HS-5 (cell line): ENCODE measurements around the gene SLC24A4.
A peak's percentile ranks its signal among the peaks of the same experiment; 100 is the strongest.

Experiments used
- DNase-seq: peaks from one replicate; pipeline ENCODE4 v3.0.0-alpha.2; 2012; ENCODE audit warnings: low read depth

SLC24A4 gene

DNA sequence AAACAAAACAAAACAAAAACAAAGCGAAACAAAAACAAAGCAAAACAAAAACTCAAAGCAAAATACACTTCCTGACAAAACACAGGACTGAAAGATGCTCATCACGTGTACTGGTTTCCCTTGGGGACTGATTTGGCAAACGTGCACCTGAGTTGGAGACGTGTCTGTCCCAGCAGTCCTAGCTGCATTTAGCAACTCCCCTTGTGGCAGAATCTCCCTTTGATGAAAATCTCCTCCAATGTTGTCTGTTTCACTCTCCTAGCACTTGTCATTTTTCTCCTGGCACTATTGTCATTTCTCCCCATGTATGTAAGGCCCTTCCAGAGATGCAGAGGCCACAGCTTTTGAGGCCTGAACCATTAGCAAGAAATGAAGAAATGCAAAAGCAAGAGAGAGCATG lies 6.8 kb upstream of the SLC24A4 start:
- DNase-seq: no peak

DNA sequence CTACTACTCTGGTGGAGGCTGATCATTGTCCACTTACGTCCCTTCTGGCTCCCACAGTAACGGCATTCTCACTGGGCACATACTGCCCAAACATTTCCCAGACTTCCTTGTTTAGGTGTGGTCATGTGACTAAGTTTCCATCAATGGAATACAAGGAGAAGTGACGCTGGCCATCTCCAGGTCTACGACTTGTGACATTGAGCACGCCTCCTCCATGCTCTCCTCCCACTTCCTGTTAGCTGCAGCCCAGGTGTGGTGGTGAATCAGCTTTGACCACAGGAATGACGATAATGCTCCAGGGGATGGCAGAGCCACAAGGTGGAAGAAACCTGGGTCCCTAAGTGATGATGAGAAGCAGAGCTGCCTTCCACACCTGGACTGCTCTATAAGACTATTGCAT lies 6.0 kb upstream of the SLC24A4 start:
- no peak for DNase-seq

DNA sequence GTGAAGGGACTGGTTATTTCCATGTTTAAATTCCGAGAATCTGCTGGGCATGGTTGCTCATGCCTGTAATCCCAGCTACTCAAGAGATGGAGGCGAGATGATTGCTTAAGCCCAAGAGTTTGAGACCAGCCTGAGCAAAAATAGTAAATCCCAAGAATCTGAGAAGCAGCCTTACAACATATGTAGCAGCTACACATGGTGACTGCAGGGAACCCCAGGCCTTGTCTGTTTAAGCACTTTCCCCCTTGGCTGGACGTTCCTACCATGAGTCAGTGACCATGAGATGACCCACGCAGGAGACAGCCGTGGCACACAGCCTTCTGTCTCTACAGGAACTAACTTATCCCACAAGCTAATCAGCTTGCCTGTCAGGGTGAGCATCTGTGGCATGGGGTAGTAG lies 5.5 kb upstream of the SLC24A4 start:
- peak; percentile 13 for DNase-seq

DNA sequence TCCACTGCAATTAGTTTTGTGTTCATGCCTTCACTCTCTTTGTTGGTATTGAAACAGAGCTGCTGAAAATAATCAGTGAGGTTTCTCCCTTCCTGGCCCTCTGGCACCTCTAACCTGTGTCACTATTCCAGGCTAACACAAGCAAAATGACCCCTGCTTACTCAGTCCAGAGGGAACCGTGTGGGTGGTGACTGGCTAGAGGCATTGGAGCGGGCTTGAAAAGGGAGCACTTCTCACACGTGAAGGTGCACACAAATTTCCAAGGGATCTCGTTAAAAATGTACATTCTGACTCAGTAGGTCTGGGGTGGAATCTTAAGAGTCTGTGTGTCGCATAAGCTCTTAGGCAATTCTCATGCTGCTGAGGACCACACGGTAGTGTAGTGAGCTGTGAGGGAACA lies 1.3 kb upstream of the SLC24A4 start:
- DNase-seq: no peak

DNA sequence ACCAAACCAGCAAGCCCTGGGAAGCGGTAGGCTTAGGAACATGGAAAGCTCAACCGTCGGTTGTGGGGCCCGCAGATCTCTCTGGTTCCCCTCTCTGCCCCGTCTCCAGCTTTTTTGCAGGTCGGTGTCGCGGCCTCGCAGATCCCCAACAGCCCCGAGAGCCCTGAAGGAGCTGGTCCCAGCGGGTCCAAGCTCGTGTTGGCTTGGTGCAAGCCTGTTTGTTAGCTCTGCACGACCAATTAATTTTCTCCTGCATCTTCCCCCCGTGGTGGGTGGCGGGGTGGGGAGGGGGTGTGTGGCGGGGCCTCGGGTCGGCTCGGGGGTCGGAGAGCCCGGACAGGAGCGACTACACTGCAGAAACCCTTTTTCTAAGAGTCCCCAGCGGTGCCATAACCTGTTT lies 449 bp upstream of the SLC24A4 start:
- no peak for DNase-seq

DNA sequence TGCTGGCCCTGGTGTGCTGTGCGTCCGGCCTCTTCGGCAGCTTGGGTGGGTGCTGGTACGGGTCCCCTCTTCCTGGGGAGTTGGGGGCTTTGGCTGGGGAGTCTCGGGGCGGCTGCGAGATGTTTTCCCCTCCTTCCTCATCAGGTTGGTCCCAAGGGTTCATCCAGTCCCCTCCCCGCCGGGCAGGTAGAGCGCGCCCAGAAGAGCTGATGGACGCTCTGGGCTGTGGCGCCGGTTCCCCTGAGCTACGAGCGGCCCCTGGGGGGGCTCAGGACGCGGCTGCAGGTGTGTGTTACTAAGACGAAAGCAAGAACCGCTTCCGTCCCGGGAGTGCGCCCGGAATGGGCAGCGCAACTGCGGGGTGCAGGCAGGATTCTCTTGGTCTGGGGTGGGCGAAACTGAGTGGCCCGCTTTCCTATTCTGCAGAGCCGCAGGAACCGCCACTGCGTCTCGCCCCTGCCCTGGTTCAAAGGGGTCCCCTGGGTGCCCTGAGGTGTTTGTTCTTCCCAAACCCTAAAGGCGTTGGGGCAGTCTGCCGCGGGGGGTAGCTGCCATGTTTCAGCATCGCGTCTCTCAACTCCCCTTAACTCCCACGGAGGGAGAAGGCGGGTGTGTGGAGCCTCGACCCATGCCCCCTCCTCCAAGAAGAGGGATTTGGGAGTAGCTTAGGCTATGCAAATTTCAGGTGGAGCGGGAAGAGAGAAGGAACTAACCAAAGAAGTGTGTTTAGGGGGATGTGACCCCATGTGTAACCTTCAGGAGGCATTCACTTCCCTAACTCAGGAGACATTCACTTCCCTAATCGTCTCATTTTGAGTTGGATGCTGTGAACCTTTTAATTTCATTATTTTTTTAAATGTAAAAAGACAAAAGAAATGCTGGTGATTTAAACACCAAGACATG lies 1.2 kb downstream of the SLC24A4 start:
- DNase-seq: no peak

DNA sequence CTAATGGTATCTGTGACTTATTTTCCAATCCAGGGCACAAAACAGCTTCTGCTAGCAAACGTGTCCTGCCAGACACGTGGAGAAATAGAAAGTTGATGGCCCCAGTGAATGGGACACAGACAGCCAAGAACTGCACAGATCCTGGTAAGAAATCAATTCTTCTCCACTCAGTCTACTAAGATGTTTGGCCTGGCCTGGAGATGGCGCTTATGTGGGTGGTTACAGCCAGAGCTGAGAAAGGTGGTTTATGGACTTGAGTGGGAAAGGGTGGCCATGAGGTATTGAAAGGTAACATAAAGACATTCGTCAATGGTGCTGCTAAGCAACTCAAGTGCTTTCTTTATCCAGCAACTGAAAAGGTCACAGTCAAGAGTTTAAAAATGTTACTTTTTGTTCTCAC lies 2.9 kb downstream of the SLC24A4 start:
- DNase-seq: no peak

DNA sequence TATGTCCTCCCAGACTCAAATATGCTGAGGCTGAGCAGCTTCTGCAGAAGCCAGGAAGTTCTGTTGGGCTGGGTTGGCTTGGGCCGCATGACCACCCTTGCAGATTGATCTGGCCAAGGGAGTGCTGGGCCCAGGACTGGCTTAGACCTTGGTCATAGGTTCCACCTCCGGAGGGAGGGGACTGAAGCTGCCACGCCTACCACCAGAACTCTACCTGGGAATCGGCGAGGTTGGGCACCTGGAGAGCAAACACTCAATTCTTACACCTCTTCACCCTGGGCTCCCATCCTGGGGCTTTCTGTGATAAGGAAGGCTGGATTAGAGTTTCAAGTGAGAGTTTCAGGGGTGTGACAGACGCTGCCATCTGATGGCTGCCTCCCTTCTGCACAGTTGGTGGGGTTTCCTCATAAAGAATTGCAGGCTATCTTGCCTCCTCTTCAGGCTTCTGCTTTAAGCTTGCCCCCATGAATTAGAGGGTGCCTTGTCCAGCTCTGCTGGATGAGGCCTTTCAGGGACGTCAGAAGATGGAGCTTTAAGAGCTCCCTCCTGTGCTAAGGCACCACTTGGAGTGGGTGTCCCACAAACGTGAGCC lies 5.8 kb downstream of the SLC24A4 start:
- DNase-seq: no peak

DNA sequence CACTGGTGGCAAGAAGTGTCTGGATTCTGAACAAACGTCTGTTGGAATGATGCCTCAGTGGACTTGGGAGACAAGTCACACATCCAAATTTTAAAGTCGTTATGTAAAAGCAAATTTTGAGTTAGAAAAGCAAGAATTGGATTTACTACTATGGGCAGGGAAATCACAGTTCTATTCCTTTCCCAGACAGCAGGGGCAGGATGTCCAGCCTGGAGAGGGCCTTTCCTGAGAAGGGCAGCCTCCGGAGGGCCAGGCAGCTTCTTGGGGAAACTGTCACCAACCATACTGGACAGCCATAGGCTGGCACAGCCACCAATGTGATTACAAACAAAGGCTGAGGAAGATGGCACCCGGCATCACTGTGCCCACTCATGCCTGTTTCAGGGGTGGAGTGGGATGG lies 11.1 kb downstream of the SLC24A4 start:
- no peak for DNase-seq

DNA sequence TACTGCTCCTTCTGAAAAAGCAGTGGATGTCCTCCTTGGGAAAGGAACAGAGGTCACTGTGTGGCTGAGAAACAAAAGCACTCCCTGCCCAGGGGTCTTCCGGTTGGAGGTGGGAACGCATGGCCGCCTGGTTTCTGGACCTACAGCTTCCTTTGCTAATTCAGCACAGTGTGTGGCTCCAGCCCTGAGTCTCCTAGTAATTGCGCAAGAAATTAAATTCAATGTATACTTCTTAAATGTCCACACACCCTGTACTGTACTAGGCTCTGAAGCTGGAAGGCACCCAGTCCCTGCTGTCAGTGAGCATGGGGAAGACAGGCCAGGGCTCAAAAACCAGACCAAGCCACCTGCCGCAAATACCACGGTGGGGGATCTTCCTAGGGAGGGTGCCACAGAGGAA lies 13.4 kb downstream of the SLC24A4 start:
- no peak for DNase-seq

DNA sequence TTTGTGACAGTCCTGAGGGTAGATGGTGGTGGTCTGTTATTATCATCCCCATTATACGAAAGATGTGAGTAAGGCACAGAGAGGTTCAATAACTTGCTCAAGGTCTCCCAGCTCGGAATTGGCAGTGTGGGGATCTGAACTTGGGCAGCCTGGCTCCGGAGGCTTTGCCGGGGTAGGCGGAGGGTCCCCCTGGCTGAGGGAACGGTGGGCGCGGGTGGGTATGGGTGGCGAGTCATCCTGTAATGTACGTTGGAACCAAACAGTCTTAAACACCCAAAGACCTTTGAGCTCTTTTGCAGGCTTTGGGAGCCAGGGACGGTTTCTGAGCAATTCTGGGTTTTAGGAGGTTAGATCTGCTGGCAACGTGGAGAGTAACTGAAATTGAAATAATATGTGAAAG lies 16.5 kb downstream of the SLC24A4 start:
- DNase-seq: no peak

DNA sequence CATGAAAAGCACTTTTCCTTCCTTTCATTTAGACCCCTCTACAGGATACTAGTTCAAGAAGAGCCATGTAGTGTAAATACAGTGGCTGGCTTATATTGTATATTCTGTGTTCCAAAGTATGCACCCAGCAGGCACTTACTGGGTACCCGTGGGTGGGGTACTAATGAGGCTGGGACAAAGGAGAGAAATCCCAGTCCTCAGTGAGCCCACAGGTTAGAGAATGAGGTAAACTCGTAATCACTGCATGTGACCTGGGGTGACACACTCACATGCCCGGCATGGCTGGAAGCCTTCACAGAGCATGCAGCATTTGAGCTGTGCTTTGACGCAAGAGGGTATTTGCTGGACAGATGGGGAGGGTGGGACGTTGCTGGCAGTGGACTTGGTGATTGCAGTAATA lies 17.1 kb downstream of the SLC24A4 start:
- DNase-seq: no peak

DNA sequence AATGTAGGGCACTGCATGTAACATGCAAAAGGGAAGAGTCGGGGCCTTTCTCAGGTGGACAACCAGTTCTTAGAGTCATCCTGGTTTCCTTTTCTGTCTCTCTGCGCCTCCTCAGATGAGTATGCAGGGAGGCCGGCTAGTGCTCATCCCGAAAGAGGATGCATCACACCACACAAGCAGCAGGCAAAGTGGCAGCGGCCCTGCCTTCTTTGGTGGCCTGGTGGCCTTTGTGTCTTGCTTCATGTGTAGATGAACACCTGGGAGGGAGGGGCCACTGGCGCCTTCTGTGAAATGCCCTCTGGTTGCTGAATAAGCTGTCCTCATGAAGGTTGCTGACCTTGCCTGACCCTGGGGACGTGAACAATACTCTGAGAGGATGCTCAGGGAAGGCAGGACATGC lies 18.0 kb downstream of the SLC24A4 start:
- DNase-seq: no peak

DNA sequence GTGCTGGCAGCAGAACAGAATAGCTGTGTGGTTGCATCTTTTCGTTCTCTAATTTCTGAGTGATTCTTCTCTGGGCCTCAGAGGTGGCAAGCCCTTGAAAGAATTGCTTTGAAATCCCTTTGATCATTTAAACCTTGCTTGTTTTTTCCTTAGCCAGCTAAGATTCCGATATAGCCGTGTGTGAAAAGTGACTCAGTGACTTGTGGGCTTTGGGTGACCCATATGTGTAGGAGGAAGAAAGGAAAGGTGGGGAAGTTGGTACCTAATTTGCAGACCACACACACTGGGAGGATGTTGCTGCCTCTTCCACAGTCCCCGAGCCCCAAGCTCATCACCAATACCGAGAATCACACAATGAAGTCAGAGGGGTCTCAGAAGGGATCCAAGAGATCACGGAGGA lies 18.8 kb downstream of the SLC24A4 start:
- DNase-seq: no peak

DNA sequence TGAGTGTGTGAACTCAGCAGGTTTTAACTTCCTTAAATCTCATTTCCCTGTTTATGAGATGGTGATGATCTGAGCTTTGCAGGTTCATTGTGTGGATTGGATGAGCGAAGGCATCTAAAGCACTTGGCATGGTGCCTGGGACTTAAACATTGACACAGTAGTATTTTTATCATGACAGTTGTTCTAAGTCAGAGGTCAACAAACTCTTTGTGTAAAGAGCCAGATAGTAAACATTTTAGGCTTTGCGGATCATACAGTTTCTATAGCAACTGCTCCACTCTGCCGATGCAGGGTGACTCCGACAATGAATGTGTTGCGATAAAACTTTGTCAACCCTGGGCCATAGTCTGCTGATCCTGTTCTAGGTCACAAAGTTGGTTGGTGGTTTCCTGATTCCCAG lies 25.2 kb downstream of the SLC24A4 start:
- DNase-seq: no peak

DNA sequence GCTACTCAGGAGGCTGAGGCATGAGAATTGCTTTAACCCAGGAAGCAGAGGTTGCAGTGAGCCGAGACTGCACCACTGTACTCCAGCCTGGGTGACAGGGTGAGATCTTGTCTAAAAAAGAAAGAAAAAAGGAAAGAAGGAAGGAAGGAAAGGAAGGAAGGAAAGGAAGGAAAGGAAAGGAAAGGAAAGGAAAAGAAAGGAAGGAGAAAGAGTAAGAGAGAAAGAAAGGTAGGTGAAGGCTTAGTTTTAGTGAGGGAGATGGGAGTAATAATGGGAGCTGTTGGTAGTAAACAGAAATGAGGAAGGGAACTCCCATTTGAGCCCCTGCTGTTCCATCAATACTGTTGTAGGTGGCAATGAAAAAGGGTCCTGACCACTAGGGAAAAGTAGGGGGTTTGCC lies 28.8 kb downstream of the SLC24A4 start:
- no peak for DNase-seq

DNA sequence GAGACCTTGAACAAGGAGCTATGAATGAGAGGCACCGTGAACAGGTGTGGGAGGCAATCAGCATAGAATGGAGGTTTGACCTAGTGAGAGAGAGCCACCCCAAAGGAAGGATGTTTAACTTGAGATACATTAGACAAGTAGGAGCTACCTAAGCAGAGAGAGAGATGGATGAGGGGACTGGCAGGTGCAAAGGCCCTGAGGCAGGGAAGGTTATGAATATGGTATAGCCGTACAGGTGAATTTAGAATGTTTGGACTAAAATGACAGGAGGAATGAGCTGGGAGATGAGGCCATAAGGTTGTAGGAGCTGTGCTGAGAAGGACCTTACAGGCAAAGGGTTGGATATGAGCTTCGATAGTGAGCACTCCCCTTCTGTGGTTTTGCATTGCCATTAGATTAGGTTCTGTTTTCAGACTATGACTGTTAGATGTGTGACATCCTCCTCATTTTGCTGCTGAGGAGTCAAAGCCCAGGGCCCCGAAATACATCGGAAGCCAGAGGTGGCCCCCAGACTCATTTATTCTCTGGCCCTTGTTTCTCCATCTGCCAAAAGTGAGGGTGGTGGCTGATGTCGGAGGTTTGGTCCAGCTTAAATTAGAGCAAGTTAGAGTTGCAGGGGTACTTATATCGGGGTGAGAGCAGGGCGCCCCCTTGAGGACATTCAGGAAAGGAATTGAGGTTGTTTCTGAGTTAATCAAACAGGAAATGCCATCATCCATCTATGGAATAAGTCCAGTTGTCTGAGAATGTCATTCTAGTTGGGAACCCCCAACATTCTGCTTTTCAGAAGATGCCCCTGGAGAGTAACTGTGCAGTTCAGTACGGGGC lies 29.4 kb downstream of the SLC24A4 start:
- no peak for DNase-seq

DNA sequence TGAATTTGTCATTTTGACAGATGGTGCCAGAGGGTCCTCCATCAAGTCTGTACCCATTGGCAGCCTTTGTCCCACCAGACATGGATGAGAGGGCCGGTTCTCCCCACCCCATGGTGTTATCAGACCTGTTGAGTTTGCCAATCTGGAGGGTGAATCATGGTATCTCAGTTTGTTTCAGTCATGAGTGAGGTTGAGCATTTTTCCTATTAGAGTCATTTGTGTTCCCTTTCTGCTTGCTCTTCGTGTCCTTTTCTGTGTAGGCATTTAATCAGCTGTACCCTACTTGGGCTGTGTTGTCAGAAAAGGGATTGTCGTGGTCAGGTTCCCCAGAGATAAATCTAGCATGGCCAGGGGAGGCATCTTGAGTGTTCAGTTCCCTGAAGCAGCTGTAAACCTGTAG lies 30.5 kb downstream of the SLC24A4 start:
- DNase-seq: no peak

DNA sequence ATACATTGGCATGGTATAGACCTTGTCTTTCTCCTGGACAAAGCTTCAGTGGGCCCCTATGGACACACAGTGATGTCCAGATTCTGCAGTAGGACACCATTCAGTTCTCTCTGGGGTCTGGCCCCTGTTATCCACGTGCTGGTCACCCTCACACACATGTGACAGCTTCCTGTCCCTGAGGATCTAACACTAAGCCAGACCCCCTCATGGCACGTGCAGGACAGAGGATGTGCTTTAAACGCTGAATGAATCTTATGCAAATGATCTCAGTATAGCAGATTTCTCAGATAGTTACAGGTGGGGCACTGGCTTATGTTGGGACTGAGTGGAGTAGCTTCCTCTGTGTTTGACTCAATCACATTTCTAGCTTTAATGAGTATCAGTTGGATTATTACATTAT lies 33.7 kb downstream of the SLC24A4 start:
- no peak for DNase-seq

DNA sequence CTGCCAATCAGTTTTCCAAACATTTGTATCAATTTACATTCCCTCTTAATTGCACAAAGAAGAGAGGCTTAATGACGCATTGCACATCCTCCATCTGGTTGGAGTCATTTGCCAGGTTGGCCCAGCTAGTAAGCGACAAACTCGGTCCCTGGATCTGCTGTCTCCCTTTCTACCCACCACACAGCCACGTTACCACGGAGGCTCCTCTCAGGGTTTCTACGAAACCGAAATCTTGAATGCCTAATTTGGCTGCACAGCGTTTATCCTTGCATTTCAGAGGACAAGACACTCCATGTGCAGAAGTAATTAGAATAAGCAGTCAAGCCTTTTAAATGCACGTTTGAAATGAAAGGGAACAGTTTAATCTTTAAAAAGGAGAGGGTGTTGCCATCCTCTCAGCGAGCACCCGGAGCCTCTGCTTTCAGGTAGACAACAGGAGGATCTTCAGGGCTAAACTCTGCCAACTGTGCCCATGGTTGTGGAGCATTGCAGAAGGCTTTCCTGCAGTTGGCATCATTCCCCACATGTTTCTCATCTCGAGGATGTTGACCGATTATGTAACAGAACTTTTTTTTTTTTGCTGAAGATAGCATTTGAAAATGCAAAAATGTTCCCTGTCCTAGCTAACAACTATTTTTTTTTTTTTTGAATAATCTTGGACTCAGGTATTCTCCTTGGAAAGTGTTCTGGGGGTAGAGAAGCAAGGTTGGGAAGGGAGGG lies 37.8 kb downstream of the SLC24A4 start:
- DNase-seq: no peak

DNA sequence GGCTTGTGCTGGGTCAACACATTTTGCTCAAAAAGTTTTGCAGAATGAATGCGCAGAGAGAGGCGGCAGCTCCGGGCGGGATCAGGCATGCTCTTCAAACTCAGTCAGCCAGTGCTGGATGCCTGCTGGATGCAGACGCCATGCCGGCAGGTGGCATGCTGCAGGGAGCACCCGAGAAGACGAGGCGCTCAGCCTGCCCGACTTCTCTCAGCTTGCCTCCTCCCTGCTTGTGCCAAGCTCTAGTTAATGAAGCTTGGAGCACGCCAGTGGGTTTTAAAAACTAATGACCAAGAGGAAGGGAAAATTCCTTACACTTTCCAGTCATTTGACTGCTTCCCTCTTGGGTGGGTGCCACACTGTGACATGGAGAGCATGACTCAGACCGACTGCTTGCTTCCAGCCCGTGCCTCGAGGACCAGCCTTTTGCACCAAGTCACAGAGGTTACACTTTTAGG lies 39.8 kb downstream of the SLC24A4 start:
- no peak for DNase-seq

DNA sequence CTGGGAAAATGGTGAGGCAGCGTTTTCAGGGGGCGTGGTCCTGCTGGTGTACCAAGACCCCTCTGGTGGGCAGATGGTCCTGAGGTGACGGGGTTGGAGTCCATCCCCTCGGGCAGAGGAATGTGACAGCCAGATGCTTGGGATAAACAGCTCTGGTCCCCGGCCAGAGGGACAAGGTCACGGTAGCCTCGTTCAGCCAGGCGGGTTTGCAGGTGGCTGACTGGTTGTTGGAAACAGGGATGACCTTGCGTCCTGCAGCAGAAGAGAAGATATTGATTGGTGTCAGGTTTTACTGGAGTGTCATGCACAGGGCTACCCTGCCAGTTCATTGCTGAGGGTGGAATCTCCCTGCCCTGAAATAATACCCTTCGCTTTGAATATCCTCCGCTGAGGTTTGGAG lies 43.3 kb downstream of the SLC24A4 start:
- DNase-seq: no peak
